Kidney glomerular epithelial cell (primary cell): ENCODE measurements around the gene PARD3.

Source experiments
- DNase-seq: peaks from one replicate; lab custom pipeline; 2025; lab: John Stamatoyannopoulos, UW

Gene PARD3

GRCh38 chr10:34537629-34538231 lies 277.4 kb downstream of the PARD3 start:
- DNase-seq, result no peak

GRCh38 chr10:34535872-34536271 lies 279.2 kb downstream of the PARD3 start:
- DNase-seq, result no peak

DNA sequence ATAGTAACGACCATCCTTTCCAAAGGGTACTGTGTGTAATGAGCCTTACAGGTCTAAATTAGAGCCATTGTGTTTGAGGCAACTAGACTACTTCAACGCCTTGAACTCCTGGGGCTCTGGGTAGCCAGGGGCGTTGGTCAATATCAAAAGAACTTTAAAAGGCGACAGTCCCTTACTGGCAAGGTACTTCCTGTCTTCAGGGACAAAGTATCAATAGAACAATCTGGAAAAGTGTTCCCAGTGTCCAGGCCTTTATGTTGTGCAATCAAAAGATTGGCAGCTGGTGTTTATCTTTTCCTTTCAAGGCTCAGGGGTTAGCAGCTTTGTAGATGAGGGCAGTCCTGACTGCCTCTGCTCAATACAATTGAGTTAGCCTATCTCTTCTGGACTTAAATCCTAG lies 284.3 kb downstream of the PARD3 start:
- no peak for DNase-seq

DNA sequence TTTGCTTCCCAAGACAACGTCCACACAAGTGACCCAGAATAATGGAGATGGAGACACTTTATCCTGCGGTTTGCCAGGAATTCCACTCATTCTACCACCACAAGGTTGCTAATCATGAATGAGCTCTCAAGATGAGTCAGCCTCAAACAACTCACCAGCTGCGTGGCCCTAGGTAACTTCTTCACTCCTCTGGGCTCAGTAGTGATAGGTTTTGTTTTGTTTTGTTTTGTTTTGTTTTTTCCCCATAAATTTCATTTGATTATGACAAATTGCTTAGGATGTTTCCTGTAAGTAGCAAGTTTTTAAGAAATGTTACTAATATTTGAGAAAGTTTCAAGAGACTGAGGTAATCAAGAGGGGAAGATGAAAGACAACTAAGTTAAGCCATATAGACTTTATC lies 286.8 kb downstream of the PARD3 start:
- DNase-seq, result peak; percentile 93

DNA sequence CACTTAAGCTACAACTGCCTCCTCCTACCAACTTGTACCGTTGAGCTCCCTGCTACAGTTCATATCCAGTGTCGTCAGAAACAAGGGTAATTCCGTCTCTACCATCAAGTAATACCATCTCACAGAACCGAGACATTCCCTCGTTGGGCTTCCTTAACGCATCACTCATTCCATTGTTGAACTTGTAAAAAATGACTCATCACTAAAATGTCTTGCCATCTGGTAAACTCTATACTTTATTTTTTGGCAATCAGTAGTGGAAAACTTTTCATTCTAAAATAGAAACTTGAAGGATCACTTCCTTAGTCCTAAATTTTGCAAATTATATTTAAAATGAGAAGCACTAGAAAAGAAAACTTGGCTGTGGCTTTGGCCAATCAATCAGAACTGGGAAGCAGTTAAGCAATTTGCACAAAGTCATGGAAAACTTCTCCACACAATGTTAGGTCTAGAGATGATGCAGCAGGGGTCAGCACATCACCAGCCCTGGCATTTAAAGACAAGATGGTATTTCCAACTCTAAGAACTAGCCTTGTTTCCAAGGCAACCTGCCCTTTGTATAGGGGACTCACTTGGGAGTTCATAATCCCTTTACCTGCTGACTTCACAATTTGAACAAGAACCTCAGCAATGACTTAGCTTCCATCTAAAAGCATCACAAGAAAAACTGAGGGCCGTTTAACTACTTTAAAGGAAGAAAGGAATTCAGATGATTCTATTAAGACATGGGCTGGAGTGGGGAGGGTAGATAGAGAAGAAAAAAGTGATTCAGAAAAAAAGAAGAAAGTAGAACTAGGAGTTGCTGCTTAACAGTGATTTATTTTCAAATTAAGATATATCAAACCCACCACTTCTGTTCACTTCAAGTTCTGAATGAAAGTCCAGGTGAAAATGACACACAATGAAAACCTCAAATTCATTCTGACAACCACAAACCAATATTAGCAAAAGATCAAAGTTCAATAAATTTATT lies 288.1 kb downstream of the PARD3 start:
- DNase-seq, result peak; percentile 96

DNA sequence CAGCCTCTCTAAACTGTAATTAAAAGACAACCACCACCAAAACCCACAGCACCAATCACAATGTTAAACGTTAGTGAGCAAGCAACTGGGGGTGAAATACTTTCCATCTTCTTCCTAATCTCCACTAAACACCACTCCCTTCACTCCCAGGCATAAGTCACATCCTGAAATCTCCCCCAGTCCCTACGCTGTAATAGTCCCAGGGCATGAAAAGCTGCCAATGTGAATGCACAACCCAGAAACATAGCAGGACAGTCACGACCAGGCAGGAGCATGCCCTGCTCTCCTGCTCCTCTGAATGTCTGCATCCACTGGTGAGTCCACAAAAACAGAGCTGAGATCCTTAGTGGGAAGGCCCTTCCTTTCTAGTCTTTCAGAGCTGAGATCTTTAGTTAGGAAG lies 288.9 kb downstream of the PARD3 start:
- DNase-seq, result peak; percentile 16

- DNase-seq, result no peak
These were observed 290.6 kb downstream of the PARD3 start for GRCh38 chr10:34524369-34525091.

- no peak for DNase-seq
These were observed 291.9 kb downstream of the PARD3 start for GRCh38 chr10:34523017-34523767.

DNA sequence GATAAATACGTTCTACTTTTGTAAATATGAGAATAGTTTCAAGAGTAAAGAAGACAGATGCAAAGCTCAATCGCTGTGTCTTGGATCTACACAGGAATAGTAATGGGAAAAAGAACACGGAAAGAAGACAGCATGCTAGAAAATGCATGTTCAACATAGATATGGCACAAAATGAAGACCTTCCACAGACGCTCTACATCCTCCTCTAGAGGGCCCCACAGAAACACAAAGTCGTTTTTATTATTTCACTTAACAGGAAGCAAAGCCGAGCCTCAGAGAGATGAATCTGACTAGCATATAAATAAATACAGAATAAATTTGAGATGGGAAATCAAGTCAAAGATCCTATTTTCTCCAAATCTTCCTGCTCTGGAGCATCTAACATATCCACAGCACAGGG lies 292.6 kb downstream of the PARD3 start:
- DNase-seq, result no peak

GRCh38 chr10:34520510-34520909 lies 294.6 kb downstream of the PARD3 start:
- DNase-seq, result no peak

GRCh38 chr10:34520084-34520483 lies 295.0 kb downstream of the PARD3 start:
- DNase-seq, result no peak

DNA sequence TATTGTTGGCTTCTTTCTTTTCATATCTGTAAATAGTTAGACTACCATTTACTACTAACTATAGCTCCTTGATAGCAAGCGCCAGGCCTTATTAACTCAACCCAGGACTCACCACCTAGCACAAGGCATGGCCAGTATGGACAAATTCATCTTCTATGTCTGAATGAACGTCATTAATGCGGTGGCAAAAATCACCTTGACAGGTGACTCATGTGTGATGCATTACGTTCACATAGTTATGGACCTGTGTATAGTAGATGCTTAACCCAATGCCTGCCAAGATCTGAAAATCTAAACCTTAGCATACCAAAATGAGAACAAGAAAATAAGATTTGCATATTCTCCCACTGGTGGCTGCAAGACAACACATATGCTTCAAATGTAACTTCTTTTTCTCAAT lies 300.8 kb downstream of the PARD3 start:
- DNase-seq, result no peak

DNA sequence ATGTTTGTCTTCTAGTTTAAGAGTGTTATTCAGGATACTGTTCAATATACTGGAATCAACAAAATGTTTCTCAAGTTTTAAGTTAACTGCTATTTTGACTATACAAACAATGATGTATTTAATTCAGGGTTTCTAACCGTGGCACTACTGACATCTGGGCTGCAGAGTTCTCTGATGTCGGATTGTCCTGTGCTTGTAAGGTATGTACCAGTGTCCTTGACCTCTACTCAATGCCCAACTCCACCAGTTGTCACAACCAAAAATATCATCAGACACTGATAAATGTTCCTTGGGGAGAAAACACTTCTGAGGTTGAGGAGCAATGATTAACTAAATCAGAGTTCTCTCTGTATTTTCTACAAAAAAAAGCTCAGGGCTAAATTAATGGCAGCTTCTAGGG lies 301.5 kb downstream of the PARD3 start:
- no peak for DNase-seq

GRCh38 chr10:34507217-34507616 lies 307.9 kb downstream of the PARD3 start:
- DNase-seq, result no peak

DNA sequence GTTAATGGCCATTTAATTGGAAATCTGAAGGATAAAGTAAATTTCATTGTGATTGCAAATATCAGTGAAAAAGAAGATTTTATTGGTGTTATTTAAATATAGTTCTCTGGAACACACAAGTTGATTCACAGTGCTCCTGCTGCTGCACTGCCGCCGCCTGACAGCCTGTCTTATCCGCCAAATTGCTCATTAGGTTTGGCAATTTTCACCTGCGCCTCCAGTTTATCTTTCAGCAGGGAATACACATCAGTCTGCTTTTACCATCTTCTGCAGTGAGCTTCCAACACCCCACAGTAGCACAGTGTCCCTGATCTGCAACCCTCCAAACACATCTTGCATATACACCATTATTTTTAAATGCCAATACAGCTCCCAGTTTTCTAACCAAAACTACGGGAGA lies 308.3 kb downstream of the PARD3 start:
- DNase-seq, result no peak

DNA sequence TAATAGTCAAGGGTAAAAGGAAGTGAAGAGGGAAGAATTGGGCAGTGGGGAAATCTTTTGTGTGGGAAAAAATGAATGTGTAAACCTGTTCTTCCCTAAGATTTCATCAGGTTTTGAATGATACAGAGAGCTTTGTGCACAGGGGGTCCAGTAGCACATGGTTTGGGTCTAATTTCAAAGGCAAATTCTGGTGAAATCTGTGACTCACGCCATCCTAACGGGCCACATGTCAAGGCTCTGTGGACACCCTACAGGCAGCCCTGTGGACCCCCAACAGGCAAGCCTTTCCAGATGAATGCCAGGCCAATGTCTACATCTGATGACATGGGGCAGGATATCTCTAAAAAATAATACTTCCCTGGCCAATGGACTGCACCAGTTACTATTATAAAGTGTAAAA lies 309.8 kb downstream of the PARD3 start:
- DNase-seq, result no peak

DNA sequence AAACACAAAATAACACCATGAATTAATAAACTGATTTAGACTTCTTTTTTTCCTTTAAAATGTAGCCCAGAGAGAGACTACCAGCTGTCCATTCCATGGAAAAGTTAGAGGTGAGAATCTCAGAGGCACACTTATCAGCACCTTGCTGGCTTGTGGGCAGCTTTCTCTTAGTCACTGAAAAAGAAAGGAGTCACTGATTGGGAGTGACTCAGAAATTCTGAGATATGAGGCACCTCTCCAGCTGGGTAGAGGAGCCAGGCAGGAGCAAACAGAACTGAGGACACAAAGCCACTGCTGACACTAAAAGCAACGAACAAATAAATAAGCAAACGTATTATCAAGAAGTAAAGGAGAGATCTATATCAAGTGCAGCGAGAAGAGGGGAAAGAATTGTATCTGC lies 310.6 kb downstream of the PARD3 start:
- peak; percentile 52 for DNase-seq

DNA sequence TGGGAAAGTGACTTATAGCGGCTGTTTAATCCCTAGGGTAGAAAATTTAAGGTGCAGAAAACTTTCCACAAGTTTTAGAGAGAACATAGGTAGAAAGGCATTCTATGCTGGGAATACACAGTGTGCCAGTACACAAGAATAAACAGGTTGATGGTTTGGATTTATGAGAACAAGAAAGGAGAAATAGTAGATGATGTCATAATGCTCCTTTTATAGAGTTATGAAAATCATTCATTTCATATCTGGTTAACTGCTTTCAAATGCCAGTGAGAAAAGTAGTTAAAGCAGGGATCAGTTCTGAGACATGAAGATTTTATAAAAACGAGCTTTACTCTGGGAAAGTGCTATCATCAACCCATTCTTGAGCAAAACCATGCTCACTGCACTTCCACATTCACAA lies 311.4 kb downstream of the PARD3 start:
- no peak for DNase-seq

DNA sequence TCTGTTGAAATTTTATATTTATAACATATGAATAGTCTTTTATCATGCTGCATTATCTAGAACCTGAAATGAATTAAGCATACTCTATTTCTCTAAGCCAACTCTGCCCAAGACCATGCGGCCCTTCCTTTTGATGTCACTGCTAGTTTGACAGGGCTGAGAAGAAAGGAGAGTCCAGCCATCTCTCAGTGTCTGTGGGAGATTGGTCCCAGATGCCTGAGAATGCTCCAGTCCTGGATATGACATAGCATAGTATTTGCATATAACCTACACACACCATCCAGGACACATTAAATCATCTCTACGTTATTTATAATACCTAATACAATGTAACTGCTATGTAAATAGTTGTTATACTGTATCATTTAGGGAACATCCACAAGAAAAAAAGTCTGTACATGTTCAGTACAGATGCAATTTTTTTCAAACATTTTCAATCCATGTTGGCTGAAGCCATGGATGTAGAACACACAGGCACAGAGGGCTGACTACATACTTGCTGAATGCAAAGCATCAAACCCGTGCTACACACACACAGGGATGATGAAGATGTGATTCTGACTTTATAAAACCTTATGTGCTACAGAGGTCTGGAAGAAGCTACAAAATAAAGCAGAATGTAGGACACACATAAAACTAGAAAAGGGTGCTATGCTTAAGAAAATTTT lies 315.4 kb downstream of the PARD3 start:
- DNase-seq, result no peak

- no peak for DNase-seq
These were observed 316.3 kb downstream of the PARD3 start for GRCh38 chr10:34498821-34499220.

DNA sequence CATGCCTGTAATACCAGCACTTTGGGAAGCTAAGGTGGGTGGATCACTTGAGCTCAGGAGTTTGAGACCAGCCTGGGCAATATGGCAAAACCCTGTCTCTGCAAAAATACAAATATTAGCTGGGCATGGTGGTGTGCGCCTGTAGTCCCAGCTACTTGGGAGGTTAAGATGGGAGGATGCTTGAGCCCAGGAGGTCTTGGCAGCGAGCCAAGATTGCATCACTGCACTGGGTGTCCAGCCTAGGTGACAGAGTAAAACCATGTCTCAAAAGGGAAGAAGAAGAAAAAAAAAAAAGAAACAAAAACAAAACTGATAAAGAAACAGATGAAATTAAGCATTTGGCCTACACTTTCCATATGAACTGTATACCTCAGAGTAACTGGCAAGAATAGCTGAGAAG lies 319.2 kb downstream of the PARD3 start:
- no peak for DNase-seq

- no peak for DNase-seq
These were observed 321.1 kb downstream of the PARD3 start for GRCh38 chr10:34494012-34494411.
